Mesangial cell (primary cell): Measurements from ENCODE around the gene DYDC2. TPM values are rescaled to one million over a fixed set of nuclear protein-coding genes. Genes with fewer than 3 reads are reported as not detected.

Experiments
- total RNA-seq: library from RNA; depleted of rRNA; stranded (reverse); fragments of >200 nt; gene quantifications from 2 replicates; pipeline ENCODE4 v1.2.3, GENCODE V29; 2015

The DYDC2 gene
- total RNA-seq, result not detected in 2 replicates

GRCh38 chr10:80356563-80356988 is at the start of gene DYDC2, which contains the start of gene DYDC1:
DYDC2 (plus strand) TSS chr10:80356781; CDS start chr10:80362444, 5,663 bp downstream.
DYDC1 (minus strand) TSS chr10:80356755; CDS start chr10:80352601, 4,154 bp downstream.

DNA sequence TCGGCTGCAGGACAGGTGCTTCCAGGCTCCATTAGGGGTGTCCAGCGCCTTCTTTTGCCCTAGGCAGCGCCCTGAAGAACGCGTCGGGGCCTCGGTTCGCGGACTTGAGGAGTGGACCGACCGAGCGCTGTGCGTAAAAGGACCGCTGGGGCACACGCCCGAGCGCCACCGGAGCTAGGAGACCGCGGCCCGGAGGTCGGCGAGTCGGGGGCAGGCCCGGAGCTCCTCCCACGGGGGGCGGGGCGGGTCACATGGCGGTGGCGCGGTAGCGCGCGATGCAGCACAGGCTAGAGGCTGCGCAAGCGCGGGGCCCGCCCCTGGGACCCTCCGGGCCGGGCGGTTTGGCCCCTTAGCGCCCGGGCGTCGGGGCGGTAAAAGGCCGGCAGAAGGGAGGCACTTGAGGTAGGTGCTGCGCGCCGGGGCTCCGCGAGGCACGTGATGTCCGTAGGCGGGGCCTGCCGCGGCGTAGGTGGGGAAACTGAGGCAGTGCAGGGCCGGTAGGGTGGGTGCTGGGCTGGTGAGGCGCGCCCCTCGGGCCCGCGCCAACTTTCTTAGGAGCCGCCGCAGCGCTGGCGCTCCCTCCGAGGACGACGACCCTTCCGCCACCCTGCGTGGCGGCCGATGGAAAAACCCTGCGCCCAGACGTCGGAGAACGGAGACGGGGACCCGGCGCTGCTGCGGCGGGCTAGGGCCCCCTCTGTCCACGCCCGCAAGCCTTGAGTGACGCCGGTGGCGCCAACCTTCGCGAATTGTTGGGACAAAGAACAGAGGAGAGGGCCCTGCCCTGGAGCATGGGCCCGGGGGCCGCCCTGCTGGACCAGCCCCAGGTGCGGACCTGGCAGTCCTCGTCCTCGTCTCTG is 51.9 kb downstream of the DYDC2 start, which contains the start of gene PRXL2A:
Gene PRXL2A (plus strand): TSS at position 310 of the 860 bp plus-strand sequence. CDS start 11,917 bp downstream, outside the sequence.

Other genes starting within 250 kb of the DYDC2 start
- not detected in 2 replicates for gene PLAC9, start 224.1 kb upstream of the DYDC2 start, total RNA-seq
- 136 and 204 TPM in 2 replicates for gene ANXA11, start 151.2 kb upstream of the DYDC2 start, total RNA-seq
- not detected in 2 replicates for gene MAT1A, start 67.1 kb upstream of the DYDC2 start, total RNA-seq
- not detected in 2 replicates for gene DYDC1, start within 50 bp of the DYDC2 start, total RNA-seq
- 23.5 and 28.4 TPM in 2 replicates for gene PRXL2A, start 51.8 kb downstream of the DYDC2 start, total RNA-seq
- 96.6 and 98.7 TPM in 2 replicates for gene TSPAN14, start 97.5 kb downstream of the DYDC2 start, total RNA-seq
- under 0.01 TPM in 1 of 2 replicates, not detected in the other for gene SH2D4B, start 181.1 kb downstream of the DYDC2 start, total RNA-seq